Mucosa of stomach (tissue), 1 donor: Measurements from ENCODE around the gene DENND11.

Source experiments
- H3K27me3 ChIP-seq: one replicate; pipeline ENCODE4 v1.7.0; 2013; ENCODE audit warnings: mild to moderate bottlenecking, low read length; ENCODE audit not compliant: control insufficient read depth, insufficient read depth
- H3K36me3 ChIP-seq: one replicate; pipeline ENCODE4 v1.7.0; 2013; ENCODE audit warnings: low read length; ENCODE audit not compliant: control insufficient read depth, insufficient read depth
- H3K4me1 ChIP-seq: one replicate; pipeline ENCODE4 v1.7.0; 2013; ENCODE audit warnings: mild to moderate bottlenecking, low read length; ENCODE audit not compliant: control insufficient read depth, insufficient read depth
- H3K4me3 ChIP-seq: one replicate; pipeline ENCODE4 v1.7.0; 2013; ENCODE audit warnings: low read length
- H3K9ac ChIP-seq: one replicate; pipeline ENCODE4 v1.7.0; 2013; ENCODE audit warnings: mild to moderate bottlenecking, low read length, moderate library complexity
- H3K9me3 ChIP-seq: one replicate; pipeline ENCODE4 v1.7.0; 2013; ENCODE audit warnings: mild to moderate bottlenecking, low read length, moderate library complexity; ENCODE audit not compliant: control insufficient read depth
- donor health status: Pancreatic carcinoma.

The DENND11 gene

DNA sequence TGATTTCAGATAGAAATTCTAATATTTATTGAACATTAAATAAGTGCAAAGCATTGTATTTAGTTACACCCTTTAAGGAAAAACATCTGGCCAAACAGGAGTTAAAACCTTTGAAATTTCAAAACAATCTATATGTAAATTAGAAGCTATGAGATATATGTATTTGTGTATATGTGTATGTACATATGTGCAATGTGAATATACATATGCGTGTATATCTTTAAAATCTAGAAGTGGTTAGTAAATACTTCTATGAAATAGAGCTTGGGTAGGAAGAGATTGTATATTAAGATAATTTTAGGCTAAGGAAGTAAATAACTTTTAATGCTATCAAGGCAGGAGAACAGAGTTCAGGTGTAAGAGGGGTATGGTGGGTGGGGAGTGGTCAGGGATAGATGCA lies 15.5 kb upstream of the DENND11 start:
- no peak overlapping the region for H3K9ac ChIP-seq
- no peak overlapping the region for H3K4me3 ChIP-seq
- no peaks in the 10 kb centered on the region for H3K4me1 ChIP-seq
- H3K27me3 ChIP-seq, result no peaks in the 10 kb centered on the region
- H3K9me3 ChIP-seq, result no peaks in the 10 kb centered on the region
- H3K36me3 ChIP-seq, result no peaks in the 10 kb centered on the region

DNA sequence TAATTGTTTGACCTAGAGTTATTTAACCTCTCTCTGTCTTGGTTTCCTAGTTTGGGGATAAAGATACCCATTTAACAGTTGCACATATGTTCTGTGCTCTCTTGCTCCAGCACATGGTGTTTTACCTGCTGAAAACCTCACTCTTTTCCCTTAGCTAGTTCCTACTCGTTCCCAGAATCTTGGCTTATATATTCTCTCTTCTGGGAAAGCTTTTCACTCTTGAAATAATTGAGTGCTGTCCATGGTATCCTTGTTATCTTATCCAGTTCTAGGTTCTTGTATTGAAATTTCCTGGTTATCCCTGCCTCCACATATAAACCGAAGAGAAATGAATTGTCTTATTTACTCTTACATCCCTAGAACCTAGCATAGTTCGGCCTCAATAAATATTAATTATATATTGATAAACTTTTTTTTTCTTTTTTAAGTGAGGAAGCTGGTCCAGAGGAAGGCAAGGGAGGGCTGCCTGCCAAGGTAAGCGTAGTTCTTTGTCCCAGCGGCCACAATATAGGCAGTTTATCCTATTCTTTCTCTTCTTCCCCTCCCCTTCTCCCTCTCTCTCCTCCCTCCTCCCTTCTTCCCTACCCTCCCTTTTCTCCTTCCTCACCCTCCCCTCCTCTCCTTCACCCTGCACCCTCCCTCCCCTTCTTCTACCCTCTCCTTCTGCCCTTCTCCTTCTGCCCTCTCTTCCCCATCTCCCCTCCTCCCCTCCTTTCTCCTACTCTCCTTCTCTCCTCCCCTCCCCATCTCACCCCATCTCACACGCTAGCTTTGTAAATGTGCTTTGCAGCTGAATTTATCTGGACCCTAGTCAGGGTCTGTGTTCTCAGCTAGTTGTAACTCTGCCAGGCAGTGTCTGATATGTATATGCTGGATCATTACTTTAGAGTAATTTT lies 14.1 kb upstream of the DENND11 start:
- H3K27me3 ChIP-seq, result no peaks in the 10 kb centered on the region
- H3K36me3 ChIP-seq, result no peaks in the 10 kb centered on the region
- H3K9ac ChIP-seq, result no peak overlapping the region
- no peak overlapping the region for H3K4me3 ChIP-seq
- H3K9me3 ChIP-seq, result no peaks in the 10 kb centered on the region
- no peaks in the 10 kb centered on the region for H3K4me1 ChIP-seq

GRCh38 chr7:141715018-141715417 lies 13.1 kb upstream of the DENND11 start:
- no peaks in the 10 kb centered on the region for H3K27me3 ChIP-seq
- no peak overlapping the region for H3K4me3 ChIP-seq
- no peaks in the 10 kb centered on the region for H3K4me1 ChIP-seq
- no peaks in the 10 kb centered on the region for H3K9me3 ChIP-seq
- no peaks in the 10 kb centered on the region for H3K36me3 ChIP-seq
- no peak overlapping the region for H3K9ac ChIP-seq

GRCh38 chr7:141714571-141714970 lies 12.6 kb upstream of the DENND11 start:
- H3K9me3 ChIP-seq, result no peaks in the 10 kb centered on the region
- no peaks in the 10 kb centered on the region for H3K4me1 ChIP-seq
- H3K27me3 ChIP-seq, result no peaks in the 10 kb centered on the region
- no peak overlapping the region for H3K4me3 ChIP-seq
- no peak overlapping the region for H3K9ac ChIP-seq
- H3K36me3 ChIP-seq, result no peaks in the 10 kb centered on the region

GRCh38 chr7:141713890-141714289 lies 11.9 kb upstream of the DENND11 start:
- H3K36me3 ChIP-seq, result no peaks in the 10 kb centered on the region
- peaks cover 2% of the 10 kb centered on the region for H3K4me1 ChIP-seq
- no peak overlapping the region for H3K4me3 ChIP-seq
- H3K9ac ChIP-seq, result no peak overlapping the region
- no peaks in the 10 kb centered on the region for H3K9me3 ChIP-seq
- no peaks in the 10 kb centered on the region for H3K27me3 ChIP-seq

DNA sequence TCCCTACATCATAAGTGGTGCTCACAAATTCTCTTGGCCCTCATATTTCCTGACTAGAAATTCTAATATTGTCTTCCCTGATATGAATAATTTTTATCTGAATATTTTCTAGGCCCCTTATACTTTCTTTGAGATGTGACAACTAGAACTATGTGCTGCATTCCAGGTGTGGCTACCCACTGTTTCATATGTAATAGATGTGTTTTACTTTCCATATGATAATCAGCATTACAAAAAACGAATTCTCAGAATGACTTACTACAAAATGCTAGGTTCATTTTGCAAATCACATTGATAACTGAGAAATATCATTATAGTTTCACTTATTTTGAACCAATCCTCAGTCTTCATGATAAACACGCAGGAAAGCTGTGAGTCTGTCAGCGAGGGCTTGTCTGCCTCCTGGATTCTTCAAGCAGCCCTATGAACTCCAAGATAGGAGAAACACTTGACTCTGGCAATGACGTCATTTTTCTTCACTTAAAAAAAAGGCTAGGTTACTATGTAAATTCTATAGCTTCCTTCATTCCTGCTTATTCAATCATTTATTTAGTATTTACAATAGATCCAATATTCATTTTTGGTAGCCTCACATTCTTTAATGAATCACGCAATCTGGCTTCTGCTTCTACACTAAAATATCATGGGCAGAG lies 10.8 kb upstream of the DENND11 start:
- H3K4me1 ChIP-seq, result peaks cover 3% of the 10 kb centered on the region
- H3K9me3 ChIP-seq, result no peaks in the 10 kb centered on the region
- no peaks in the 10 kb centered on the region for H3K27me3 ChIP-seq
- H3K9ac ChIP-seq, result no peak overlapping the region
- H3K4me3 ChIP-seq, result no peak overlapping the region
- no peaks in the 10 kb centered on the region for H3K36me3 ChIP-seq

DNA sequence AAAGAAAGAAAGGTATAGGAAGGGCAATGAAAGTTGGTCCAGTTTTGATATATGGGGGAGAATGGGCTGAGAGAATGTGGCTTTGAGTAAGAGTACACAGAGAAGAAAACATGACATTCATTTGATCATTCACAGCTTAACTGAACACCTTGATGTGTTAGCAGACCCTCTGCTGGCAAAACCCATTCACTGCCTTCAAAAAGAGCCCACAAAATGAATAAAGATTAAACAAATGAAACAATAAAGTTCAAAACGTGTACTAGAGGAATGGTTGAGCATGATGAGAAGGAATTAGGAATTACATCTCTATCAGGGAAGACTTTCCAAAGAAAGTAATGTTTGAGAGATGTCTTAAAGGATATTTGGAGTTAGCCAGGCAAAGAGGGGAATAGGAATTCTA lies 8.3 kb upstream of the DENND11 start:
- H3K4me1 ChIP-seq, result peaks cover 21% of the 10 kb centered on the region
- H3K9ac ChIP-seq, result no peak overlapping the region
- no peaks in the 10 kb centered on the region for H3K9me3 ChIP-seq
- no peak overlapping the region for H3K4me3 ChIP-seq
- no peaks in the 10 kb centered on the region for H3K27me3 ChIP-seq
- no peaks in the 10 kb centered on the region for H3K36me3 ChIP-seq

- Histone ChIP-seq H3K4me1 (peaks cover 27% of the 10 kb centered on the region), H3K9ac (no peak overlapping the region), H3K4me3 (no peak overlapping the region), H3K36me3 (no peaks in the 10 kb centered on the region), H3K9me3 (no peaks in the 10 kb centered on the region), H3K27me3 (no peaks in the 10 kb centered on the region)
Observed at GRCh38 chr7:141709749-141710148, 7.8 kb upstream of the DENND11 start.

DNA sequence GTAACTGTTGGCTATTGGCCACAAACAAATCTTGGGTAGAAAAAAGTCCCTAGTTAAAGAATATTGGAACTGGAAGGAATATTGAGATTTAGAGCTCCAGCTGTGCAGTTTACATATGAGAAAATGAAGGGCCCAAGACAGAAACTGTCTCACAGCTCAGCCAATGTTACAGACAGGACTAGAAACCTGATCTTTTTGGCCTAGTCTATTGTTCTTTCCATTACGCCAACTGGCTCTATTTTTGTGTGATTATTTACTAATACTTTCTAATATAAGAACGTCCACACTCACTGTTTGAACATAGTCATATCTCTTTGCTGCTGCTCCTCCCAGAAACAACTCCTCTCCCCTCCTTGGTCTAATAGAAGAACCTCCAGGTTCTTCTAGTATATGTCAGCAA lies 7.4 kb upstream of the DENND11 start:
- no peak overlapping the region for H3K4me3 ChIP-seq
- peaks cover 31% of the 10 kb centered on the region for H3K4me1 ChIP-seq
- no peak overlapping the region for H3K9ac ChIP-seq

DNA sequence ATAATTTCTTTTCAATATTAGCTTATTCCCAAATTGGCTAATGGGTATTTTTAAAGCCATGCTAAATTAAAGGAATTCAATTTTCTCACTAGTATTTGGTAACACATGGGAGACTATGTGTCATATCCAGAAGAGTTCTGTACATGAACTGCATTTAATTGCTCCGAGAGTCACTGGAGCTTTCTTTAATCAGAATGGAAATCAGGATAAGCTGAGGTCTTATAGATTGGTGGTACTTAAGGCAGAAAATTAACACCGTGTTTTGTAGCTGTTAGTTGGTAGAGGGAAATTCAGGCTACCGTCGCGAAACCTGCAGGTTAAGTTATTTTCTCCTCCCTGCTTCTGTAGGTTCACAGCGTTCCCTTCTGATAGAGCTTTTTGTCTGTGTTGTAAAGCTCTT lies 6.4 kb upstream of the DENND11 start, which contains the start of gene WEE2:
WEE2 (plus strand) TSS at position 3 of the 400 bp plus-strand sequence. CDS start 406 bp downstream, outside the sequence.
- Histone ChIP-seq H3K9me3 (no peaks in the 10 kb centered on the region), H3K36me3 (no peaks in the 10 kb centered on the region), H3K4me1 (peaks cover 36% of the 10 kb centered on the region), H3K4me3 (no peak within 1 kb of the TSS), H3K27me3 (no peaks in the 10 kb centered on the region), H3K9ac (no peak within 1 kb of the TSS)

More for the DNA sequence above, 7.4 kb upstream of the DENND11 start:
- Histone ChIP-seq H3K27me3 (no peaks in the 10 kb centered on the region), H3K9me3 (no peaks in the 10 kb centered on the region), H3K36me3 (no peaks in the 10 kb centered on the region)

- Histone ChIP-seq H3K9me3 (no peaks in the 10 kb centered on the region), H3K27me3 (no peaks in the 10 kb centered on the region), H3K4me1 (peaks cover 48% of the 10 kb centered on the region), H3K9ac (no peak overlapping the region), H3K4me3 (no peak overlapping the region), H3K36me3 (no peaks in the 10 kb centered on the region)
Observed at GRCh38 chr7:141706239-141707064, 4.5 kb upstream of the DENND11 start.

GRCh38 chr7:141704741-141705140 lies 2.8 kb upstream of the DENND11 start:
- Histone ChIP-seq H3K4me1 (peaks cover 48% of the 10 kb centered on the region), H3K4me3 (no peak overlapping the region), H3K9me3 (no peaks in the 10 kb centered on the region), H3K27me3 (no peaks in the 10 kb centered on the region), H3K9ac (no peak overlapping the region), H3K36me3 (no peaks in the 10 kb centered on the region)
